ENCODE measurements around the gene CNTNAP2.

CNTNAP2 gene

DNA sequence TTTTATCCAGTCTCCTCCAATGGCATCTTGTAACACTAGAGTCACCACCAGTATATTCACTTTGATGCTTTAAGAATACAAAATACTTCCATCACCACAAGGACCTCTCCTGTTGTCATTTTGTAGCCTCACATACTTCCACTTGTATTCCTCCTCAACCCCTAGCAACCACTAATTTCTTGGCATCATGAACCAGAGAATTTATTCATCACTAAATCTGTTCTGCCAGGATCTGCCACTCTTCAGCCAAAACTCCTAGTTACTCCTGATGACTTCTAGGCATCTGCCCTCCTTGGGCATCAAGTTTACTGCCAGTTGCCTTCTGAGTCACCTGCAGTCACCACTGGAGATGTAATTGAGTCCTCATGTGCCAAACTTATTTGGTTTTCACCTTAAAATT lies 906.8 kb downstream of the CNTNAP2 start:
- H3K36me3 ChIP-seq (ENCODE audit: control insufficient read depth, low read depth, low read length), result no peaks in the 10 kb centered on the region
- no peaks in the 10 kb centered on the region for H3K27me3 ChIP-seq (ENCODE audit: control insufficient read depth, insufficient read depth, low read length)
- H3K27ac ChIP-seq (ENCODE audit: low read length), result no peak overlapping the region
- no peaks in the 10 kb centered on the region for H3K9me3 ChIP-seq (ENCODE audit: control insufficient read depth, low read depth, low read length)
- no peak overlapping the region for H3K9ac ChIP-seq (ENCODE audit: low read length)
- no peak overlapping the region for H3K4me3 ChIP-seq (ENCODE audit: low read length)
- no peaks in the 10 kb centered on the region for H3K4me1 ChIP-seq (ENCODE audit: control insufficient read depth, low read depth, low read length)

- H3K4me1 ChIP-seq (ENCODE audit: control insufficient read depth, low read depth, low read length), result no peaks in the 10 kb centered on the region
- H3K27ac ChIP-seq (ENCODE audit: low read length), result no peak overlapping the region
- H3K4me3 ChIP-seq (ENCODE audit: low read length), result no peak overlapping the region
- H3K27me3 ChIP-seq (ENCODE audit: control insufficient read depth, insufficient read depth, low read length), result no peaks in the 10 kb centered on the region
- H3K36me3 ChIP-seq (ENCODE audit: control insufficient read depth, low read depth, low read length), result no peaks in the 10 kb centered on the region
- no peaks in the 10 kb centered on the region for H3K9me3 ChIP-seq (ENCODE audit: control insufficient read depth, low read depth, low read length)
- H3K9ac ChIP-seq (ENCODE audit: low read length), result no peak overlapping the region
Observed at GRCh38 chr7:147029953-147030352, 913.4 kb downstream of the CNTNAP2 start.

GRCh38 chr7:147033641-147034040 lies 917.0 kb downstream of the CNTNAP2 start:
- Histone ChIP-seq H3K4me1 (ENCODE audit: control insufficient read depth, low read depth, low read length) (no peaks in the 10 kb centered on the region), H3K27me3 (ENCODE audit: control insufficient read depth, insufficient read depth, low read length) (no peaks in the 10 kb centered on the region), H3K9me3 (ENCODE audit: control insufficient read depth, low read depth, low read length) (no peaks in the 10 kb centered on the region), H3K27ac (ENCODE audit: low read length) (no peak overlapping the region), H3K36me3 (ENCODE audit: control insufficient read depth, low read depth, low read length) (no peaks in the 10 kb centered on the region), H3K9ac (ENCODE audit: low read length) (no peak overlapping the region), H3K4me3 (ENCODE audit: low read length) (no peak overlapping the region)

DNA sequence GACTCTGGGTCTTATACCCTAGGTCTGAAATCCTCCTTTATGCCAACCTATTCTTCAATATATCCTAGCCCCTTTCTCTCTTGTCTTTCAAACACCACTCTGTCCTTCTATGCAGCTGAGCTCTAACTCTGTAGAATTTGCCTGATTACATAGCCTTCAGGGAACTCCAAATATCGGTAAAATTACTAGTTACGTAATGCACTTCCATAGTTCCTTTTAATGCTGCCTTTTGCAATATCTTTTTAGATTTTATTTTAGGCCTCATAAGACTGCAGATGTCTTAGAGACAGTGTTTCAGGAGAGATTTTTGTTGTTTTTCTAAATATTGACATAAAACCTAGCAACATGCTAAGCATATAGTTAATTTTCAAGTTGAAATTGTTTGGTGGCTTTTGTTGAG lies 924.8 kb downstream of the CNTNAP2 start:
- H3K4me3 ChIP-seq (ENCODE audit: low read length), result no peak overlapping the region
- H3K27me3 ChIP-seq (ENCODE audit: control insufficient read depth, insufficient read depth, low read length), result no peaks in the 10 kb centered on the region
- H3K36me3 ChIP-seq (ENCODE audit: control insufficient read depth, low read depth, low read length), result no peaks in the 10 kb centered on the region
- H3K4me1 ChIP-seq (ENCODE audit: control insufficient read depth, low read depth, low read length), result no peaks in the 10 kb centered on the region
- no peak overlapping the region for H3K9ac ChIP-seq (ENCODE audit: low read length)
- no peaks in the 10 kb centered on the region for H3K9me3 ChIP-seq (ENCODE audit: control insufficient read depth, low read depth, low read length)
- H3K27ac ChIP-seq (ENCODE audit: low read length), result no peak overlapping the region

- Histone ChIP-seq H3K27ac (ENCODE audit: low read length) (no peak overlapping the region), H3K9ac (ENCODE audit: low read length) (no peak overlapping the region), H3K4me3 (ENCODE audit: low read length) (no peak overlapping the region), H3K4me1 (ENCODE audit: control insufficient read depth, low read depth, low read length) (no peaks in the 10 kb centered on the region), H3K36me3 (ENCODE audit: control insufficient read depth, low read depth, low read length) (no peaks in the 10 kb centered on the region), H3K27me3 (ENCODE audit: control insufficient read depth, insufficient read depth, low read length) (no peaks in the 10 kb centered on the region), H3K9me3 (ENCODE audit: control insufficient read depth, low read depth, low read length) (no peaks in the 10 kb centered on the region)
Observed at GRCh38 chr7:147044941-147045340, 928.3 kb downstream of the CNTNAP2 start.

DNA sequence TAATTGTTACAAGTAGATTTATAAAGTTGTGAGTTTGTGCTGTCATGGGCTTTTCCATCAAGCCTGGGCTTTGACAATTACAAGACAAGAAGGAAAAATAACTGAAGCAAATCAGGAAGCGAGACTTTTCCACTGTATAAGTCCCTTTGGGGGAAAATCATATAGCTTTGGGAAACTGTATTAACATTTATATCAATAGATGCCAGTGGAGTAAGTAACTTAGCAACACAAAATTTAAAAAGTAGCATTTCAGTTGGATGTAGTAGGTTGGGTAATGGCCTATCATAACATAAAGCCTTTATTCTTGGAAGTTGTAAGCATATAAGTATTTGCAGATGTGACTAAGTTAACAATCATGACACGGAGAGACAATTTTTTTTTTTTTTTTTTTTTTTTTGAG lies 931.1 kb downstream of the CNTNAP2 start:
- no peak overlapping the region for H3K9ac ChIP-seq (ENCODE audit: low read length)
- H3K4me3 ChIP-seq (ENCODE audit: low read length), result no peak overlapping the region
- no peaks in the 10 kb centered on the region for H3K9me3 ChIP-seq (ENCODE audit: control insufficient read depth, low read depth, low read length)
- H3K27ac ChIP-seq (ENCODE audit: low read length), result no peak overlapping the region
- H3K36me3 ChIP-seq (ENCODE audit: control insufficient read depth, low read depth, low read length), result no peaks in the 10 kb centered on the region
- H3K4me1 ChIP-seq (ENCODE audit: control insufficient read depth, low read depth, low read length), result no peaks in the 10 kb centered on the region
- H3K27me3 ChIP-seq (ENCODE audit: control insufficient read depth, insufficient read depth, low read length), result no peaks in the 10 kb centered on the region

DNA sequence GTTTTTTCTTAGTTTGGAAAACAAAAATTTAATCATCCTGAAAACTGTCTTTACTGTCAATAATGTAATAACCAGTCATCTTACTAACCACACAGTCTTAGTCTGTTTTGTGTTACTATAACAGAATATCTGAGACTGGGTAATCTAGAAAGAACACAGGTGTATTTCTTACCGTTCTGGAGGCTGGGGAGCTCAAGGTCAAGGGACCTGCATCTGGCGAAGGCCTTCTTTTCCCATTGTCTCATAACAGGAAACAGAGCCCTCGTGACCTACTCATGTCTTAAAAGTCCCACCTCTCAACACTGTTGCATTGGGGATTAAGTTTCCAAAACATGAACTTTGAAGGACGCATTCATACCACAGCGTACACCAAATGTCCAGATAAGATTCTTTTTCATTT lies 932.3 kb downstream of the CNTNAP2 start:
- H3K9me3 ChIP-seq (ENCODE audit: control insufficient read depth, low read depth, low read length), result no peaks in the 10 kb centered on the region
- no peak overlapping the region for H3K27ac ChIP-seq (ENCODE audit: low read length)
- no peak overlapping the region for H3K9ac ChIP-seq (ENCODE audit: low read length)
- no peak overlapping the region for H3K4me3 ChIP-seq (ENCODE audit: low read length)
- no peaks in the 10 kb centered on the region for H3K36me3 ChIP-seq (ENCODE audit: control insufficient read depth, low read depth, low read length)
- no peaks in the 10 kb centered on the region for H3K27me3 ChIP-seq (ENCODE audit: control insufficient read depth, insufficient read depth, low read length)
- H3K4me1 ChIP-seq (ENCODE audit: control insufficient read depth, low read depth, low read length), result peaks cover 2% of the 10 kb centered on the region

GRCh38 chr7:147052818-147053217 lies 936.2 kb downstream of the CNTNAP2 start:
- H3K27ac ChIP-seq (ENCODE audit: low read length), result no peak overlapping the region

DNA sequence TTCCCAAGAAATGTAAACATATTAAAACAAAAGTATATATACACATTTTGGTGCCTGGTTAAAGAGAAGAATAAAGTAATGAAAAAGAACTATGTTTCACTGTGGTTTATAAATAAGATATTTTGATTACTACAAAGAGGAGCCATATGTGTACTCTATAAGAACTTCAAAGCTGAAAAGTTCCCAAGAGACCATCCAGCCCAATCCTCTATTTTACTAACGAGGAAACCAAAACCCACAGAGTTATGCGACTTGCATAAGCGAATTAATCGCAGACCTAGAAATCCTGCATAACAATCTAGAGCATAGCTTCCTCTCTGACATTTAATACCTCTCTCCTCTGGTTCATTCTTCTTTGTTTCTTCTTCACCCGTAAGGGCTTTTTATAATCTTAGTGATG lies 937.1 kb downstream of the CNTNAP2 start:
- Histone ChIP-seq H3K9ac (ENCODE audit: low read length) (no peak overlapping the region), H3K27ac (ENCODE audit: low read length) (no peak overlapping the region), H3K9me3 (ENCODE audit: control insufficient read depth, low read depth, low read length) (no peaks in the 10 kb centered on the region)

More at GRCh38 chr7:147052818-147053217, 936.2 kb downstream of the CNTNAP2 start:
- no peaks in the 10 kb centered on the region for H3K9me3 ChIP-seq (ENCODE audit: control insufficient read depth, low read depth, low read length)
- H3K27me3 ChIP-seq (ENCODE audit: control insufficient read depth, insufficient read depth, low read length), result no peaks in the 10 kb centered on the region
- H3K36me3 ChIP-seq (ENCODE audit: control insufficient read depth, low read depth, low read length), result no peaks in the 10 kb centered on the region
- H3K9ac ChIP-seq (ENCODE audit: low read length), result no peak overlapping the region
- H3K4me1 ChIP-seq (ENCODE audit: control insufficient read depth, low read depth, low read length), result peaks cover 6% of the 10 kb centered on the region
- no peak overlapping the region for H3K4me3 ChIP-seq (ENCODE audit: low read length)

GRCh38 chr7:147060070-147060469 lies 943.5 kb downstream of the CNTNAP2 start:
- H3K4me3 ChIP-seq (ENCODE audit: low read length), result no peak overlapping the region
- H3K27me3 ChIP-seq (ENCODE audit: control insufficient read depth, insufficient read depth, low read length), result no peaks in the 10 kb centered on the region
- H3K9me3 ChIP-seq (ENCODE audit: control insufficient read depth, low read depth, low read length), result no peaks in the 10 kb centered on the region
- no peaks in the 10 kb centered on the region for H3K4me1 ChIP-seq (ENCODE audit: control insufficient read depth, low read depth, low read length)
- H3K36me3 ChIP-seq (ENCODE audit: control insufficient read depth, low read depth, low read length), result no peaks in the 10 kb centered on the region
- H3K27ac ChIP-seq (ENCODE audit: low read length), result no peak overlapping the region
- H3K9ac ChIP-seq (ENCODE audit: low read length), result no peak overlapping the region

More for the DNA sequence above, 937.1 kb downstream of the CNTNAP2 start:
- Histone ChIP-seq H3K27me3 (ENCODE audit: control insufficient read depth, insufficient read depth, low read length) (no peaks in the 10 kb centered on the region), H3K36me3 (ENCODE audit: control insufficient read depth, low read depth, low read length) (no peaks in the 10 kb centered on the region), H3K4me1 (ENCODE audit: control insufficient read depth, low read depth, low read length) (peaks cover 6% of the 10 kb centered on the region), H3K4me3 (ENCODE audit: low read length) (no peak overlapping the region)

DNA sequence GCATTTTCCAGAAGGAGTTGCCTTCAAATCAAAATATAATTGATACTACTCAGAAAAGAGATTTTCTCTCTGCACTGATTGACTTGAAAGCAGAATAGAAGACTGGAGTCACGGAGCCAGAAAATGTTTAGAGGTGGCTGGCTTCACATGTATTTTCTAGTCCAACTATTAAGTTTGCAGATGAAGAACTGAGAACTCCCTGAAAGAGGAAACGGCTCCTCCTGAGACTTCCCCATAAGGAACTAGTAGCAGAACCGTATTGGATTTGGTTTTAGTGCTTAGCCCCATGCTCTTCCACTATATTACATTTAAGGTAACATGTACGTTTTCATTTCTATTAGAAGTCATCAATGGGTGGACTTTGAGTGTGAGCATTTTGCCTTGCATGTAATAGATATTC lies 946.3 kb downstream of the CNTNAP2 start:
- no peaks in the 10 kb centered on the region for H3K36me3 ChIP-seq (ENCODE audit: control insufficient read depth, low read depth, low read length)
- no peak overlapping the region for H3K27ac ChIP-seq (ENCODE audit: low read length)
- no peaks in the 10 kb centered on the region for H3K27me3 ChIP-seq (ENCODE audit: control insufficient read depth, insufficient read depth, low read length)
- no peak overlapping the region for H3K4me3 ChIP-seq (ENCODE audit: low read length)
- no peak overlapping the region for H3K9ac ChIP-seq (ENCODE audit: low read length)
- no peaks in the 10 kb centered on the region for H3K4me1 ChIP-seq (ENCODE audit: control insufficient read depth, low read depth, low read length)
- H3K9me3 ChIP-seq (ENCODE audit: control insufficient read depth, low read depth, low read length), result no peaks in the 10 kb centered on the region

DNA sequence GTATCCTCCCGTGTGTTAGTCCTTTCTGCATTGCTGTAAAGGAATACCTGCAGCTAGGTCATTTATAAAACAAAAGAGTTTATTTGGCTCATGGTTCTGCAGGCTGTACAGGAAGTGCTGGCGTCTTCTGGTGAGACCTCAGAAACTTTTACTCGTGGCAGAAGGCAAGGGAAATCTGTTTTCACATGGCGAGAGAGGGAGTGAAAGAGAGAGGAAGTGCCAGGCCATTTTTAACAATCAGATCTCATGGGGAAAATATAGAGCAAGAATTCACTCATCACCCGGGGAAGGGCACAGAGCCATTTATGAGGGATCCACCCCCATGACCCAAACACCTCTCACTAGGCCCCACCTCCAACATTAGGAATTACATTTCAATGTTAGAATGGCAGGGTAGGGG lies 952.2 kb downstream of the CNTNAP2 start:
- H3K27ac ChIP-seq (ENCODE audit: low read length), result no peak overlapping the region
- H3K27me3 ChIP-seq (ENCODE audit: control insufficient read depth, insufficient read depth, low read length), result no peaks in the 10 kb centered on the region
- no peaks in the 10 kb centered on the region for H3K4me1 ChIP-seq (ENCODE audit: control insufficient read depth, low read depth, low read length)

More for the DNA sequence above, 952.2 kb downstream of the CNTNAP2 start:
- H3K9ac ChIP-seq (ENCODE audit: low read length), result no peak overlapping the region
- H3K36me3 ChIP-seq (ENCODE audit: control insufficient read depth, low read depth, low read length), result no peaks in the 10 kb centered on the region
- no peak overlapping the region for H3K4me3 ChIP-seq (ENCODE audit: low read length)
- no peaks in the 10 kb centered on the region for H3K9me3 ChIP-seq (ENCODE audit: control insufficient read depth, low read depth, low read length)
